ENCODE measurements around the gene OOSP1.

Gene OOSP1

DNA sequence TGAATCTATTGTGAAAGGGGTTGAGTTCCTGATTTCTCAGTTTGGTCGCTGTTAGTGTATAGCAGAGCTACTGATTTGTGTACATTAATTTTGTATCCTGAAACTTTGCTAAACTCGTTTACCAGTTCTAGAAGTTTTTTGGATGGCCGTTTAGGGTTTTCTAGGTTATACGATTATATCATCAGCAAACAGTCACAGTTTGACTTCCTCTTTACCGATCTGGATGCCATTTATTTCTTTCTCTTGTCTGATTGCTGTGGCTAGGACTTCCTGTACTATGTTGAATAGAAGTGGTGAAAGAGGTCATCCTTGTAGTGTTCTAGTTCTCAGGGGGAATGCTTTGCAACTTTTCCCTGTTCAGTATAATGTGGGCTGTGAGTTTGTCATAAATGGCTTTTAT, 54.2 kb downstream of the OOSP1 start:
- Histone ChIP-seq H3K9me3 (ENCODE audit: low read length) (no peaks in the 10 kb centered on the region), H3K79me2 (ENCODE audit: insufficient read depth, low read length) (no peaks in the 10 kb centered on the region), H3F3A (ENCODE audit: insufficient read depth, low read length) (no peaks in the 10 kb centered on the region), H3K4me3 (ENCODE audit: low read depth, low read length, poor library complexity, severe bottlenecking) (no peak overlapping the region), H3K9me2 (ENCODE audit: low read depth, low read length) (no peaks in the 10 kb centered on the region), H3K36me3 (ENCODE audit: insufficient read depth, low read length) (no peaks in the 10 kb centered on the region), H3K9ac (ENCODE audit: low read length) (no peak overlapping the region), H3K4me1 (ENCODE audit: insufficient read depth, low read length, severe bottlenecking) (no peaks in the 10 kb centered on the region), H2AFZ (ENCODE audit: low read length) (no peak overlapping the region), H3K27me3 (ENCODE audit: insufficient read depth, low read length) (no peaks in the 10 kb centered on the region), H4K20me1 (ENCODE audit: insufficient read depth, low read length) (no peaks in the 10 kb centered on the region), H3K4me2 (ENCODE audit: low read length) (no peak overlapping the region), H3K27ac (ENCODE audit: low read depth, low read length, poor library complexity, severe bottlenecking) (no peak overlapping the region)
- TF ChIP-seq EZH2 (IDR thresholded peaks at IDR 0.05; ENCODE audit: borderline replicate concordance, low read length) (no peak), CTCF (IDR thresholded peaks at IDR 0.05; ENCODE audit: low read length) (no peak)

DNA sequence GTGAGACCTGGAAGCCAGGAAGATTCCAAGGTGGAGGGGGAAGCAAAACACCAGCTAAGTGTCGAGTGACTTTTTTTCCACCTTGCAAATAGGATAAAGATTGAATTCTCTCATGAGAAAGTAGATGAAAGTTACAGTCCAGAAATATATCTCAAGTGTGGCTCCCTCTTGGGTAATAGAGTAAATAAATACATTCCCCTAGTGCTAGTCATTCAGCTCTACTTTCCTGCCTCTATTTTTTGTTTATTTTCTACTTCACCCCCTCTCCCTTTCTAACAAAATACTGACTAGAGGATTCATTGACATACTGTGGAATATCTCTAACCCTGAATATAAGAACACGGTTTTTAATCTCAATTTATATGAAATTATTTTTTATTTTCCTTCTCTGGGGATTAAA, 59.6 kb downstream of the OOSP1 start:
- no peak overlapping the region for H3K4me2 ChIP-seq (ENCODE audit: low read length)
- no peaks in the 10 kb centered on the region for H3K9me2 ChIP-seq (ENCODE audit: low read depth, low read length)
- no peaks in the 10 kb centered on the region for H3K79me2 ChIP-seq (ENCODE audit: insufficient read depth, low read length)
- H2AFZ ChIP-seq (ENCODE audit: low read length) = no peak overlapping the region
- TF ChIP-seq CTCF (IDR thresholded peaks at IDR 0.05; ENCODE audit: low read length) (no peak), EZH2 (IDR thresholded peaks at IDR 0.05; ENCODE audit: borderline replicate concordance, low read length) (no peak)
- H3K36me3 ChIP-seq (ENCODE audit: insufficient read depth, low read length) = no peaks in the 10 kb centered on the region
- H3K9ac ChIP-seq (ENCODE audit: low read length) = no peak overlapping the region
- no peaks in the 10 kb centered on the region for H4K20me1 ChIP-seq (ENCODE audit: insufficient read depth, low read length)
- no peaks in the 10 kb centered on the region for H3K4me1 ChIP-seq (ENCODE audit: insufficient read depth, low read length, severe bottlenecking)
- no peak overlapping the region for H3K27ac ChIP-seq (ENCODE audit: low read depth, low read length, poor library complexity, severe bottlenecking)
- H3K27me3 ChIP-seq (ENCODE audit: insufficient read depth, low read length) = no peaks in the 10 kb centered on the region
- H3K9me3 ChIP-seq (ENCODE audit: low read length) = no peaks in the 10 kb centered on the region
- H3K4me3 ChIP-seq (ENCODE audit: low read depth, low read length, poor library complexity, severe bottlenecking) = no peak overlapping the region
- no peaks in the 10 kb centered on the region for H3F3A ChIP-seq (ENCODE audit: insufficient read depth, low read length)

- TF ChIP-seq CTCF (IDR thresholded peaks at IDR 0.05; ENCODE audit: low read length) = no peak
- TF ChIP-seq EZH2 (IDR thresholded peaks at IDR 0.05; ENCODE audit: borderline replicate concordance, low read length) = no peak
- Histone ChIP-seq H3K27ac (ENCODE audit: low read depth, low read length, poor library complexity, severe bottlenecking) (no peak overlapping the region), H3K9ac (ENCODE audit: low read length) (no peak overlapping the region), H3K36me3 (ENCODE audit: insufficient read depth, low read length) (no peaks in the 10 kb centered on the region), H3K4me1 (ENCODE audit: insufficient read depth, low read length, severe bottlenecking) (no peaks in the 10 kb centered on the region), H2AFZ (ENCODE audit: low read length) (no peak overlapping the region), H3K4me3 (ENCODE audit: low read depth, low read length, poor library complexity, severe bottlenecking) (no peak overlapping the region), H3K79me2 (ENCODE audit: insufficient read depth, low read length) (no peaks in the 10 kb centered on the region), H3K27me3 (ENCODE audit: insufficient read depth, low read length) (no peaks in the 10 kb centered on the region), H4K20me1 (ENCODE audit: insufficient read depth, low read length) (no peaks in the 10 kb centered on the region), H3K9me2 (ENCODE audit: low read depth, low read length) (no peaks in the 10 kb centered on the region), H3K4me2 (ENCODE audit: low read length) (no peak overlapping the region), H3K9me3 (ENCODE audit: low read length) (no peaks in the 10 kb centered on the region), H3F3A (ENCODE audit: insufficient read depth, low read length) (no peaks in the 10 kb centered on the region)
These were observed 61.5 kb downstream of the OOSP1 start for GRCh38 chr11:59999691-60000090.
